Activated T-helper 1 cell treated with anti-CD3 and anti-CD28 coated beads, Interleukin-12 subunit alpha, Interleukin-12 subunit beta, Interleukin-2, Interleukin-4 antibody, amounts not matched to agents 30 ng/mL and 10 ng/mL and 1 ng/mL, durations not matched to agents 14 hours and 24 hours and 36 hours (primary cell): ENCODE data around the gene TRIM44. TPM values are rescaled to one million over a fixed set of nuclear protein-coding genes. Genes with fewer than 3 reads are reported as not detected.
A peak's percentile ranks its signal among the peaks of the same experiment; 100 is the strongest.
"Not testable (repeated sequence)": the region's sequence is repeated elsewhere in the genome, so short reads cannot be mapped to it uniquely, and the experiment has no call there.

Experiments
- DNase-seq: peaks from one replicate; pipeline ENCODE4 v3.0.0; 2021; ENCODE audit warnings: low spot score
- H3K27ac Mint-ChIP-seq: one replicate; pipeline ENCODE4 v1.8.0; 2021; ENCODE audit warnings: mild to moderate bottlenecking, mixed read lengths
- H3K27me3 Mint-ChIP-seq: one replicate; pipeline ENCODE4 v1.8.0; 2022; ENCODE audit warnings: mild to moderate bottlenecking, moderate library complexity, mixed read lengths; ENCODE audit not compliant: insufficient read depth
- H3K36me3 Mint-ChIP-seq: one replicate; pipeline ENCODE4 v1.8.0; 2021; ENCODE audit warnings: low read depth, mixed read lengths
- H3K4me1 Mint-ChIP-seq: one replicate; pipeline ENCODE4 v1.8.0; 2021; ENCODE audit warnings: low read depth, mixed read lengths
- H3K4me3 Mint-ChIP-seq: one replicate; pipeline ENCODE4 v1.8.0; 2021; ENCODE audit warnings: mild to moderate bottlenecking, moderate library complexity, mixed read lengths
- H3K9me3 Mint-ChIP-seq: one replicate; pipeline ENCODE4 v1.8.0; 2021; ENCODE audit warnings: mixed read lengths
- intact Hi-C: fragments of 100-400 bp; cut with micrococcal nuclease; formaldehyde crosslinking; loops from one replicate; pipeline ENCODE4 v1.15.1; 2024
- total RNA-seq: library from RNA; stranded (reverse); gene quantifications from 2 replicates; pipeline ENCODE4 v1.2.3, GENCODE V29; 2022

The TRIM44 gene
- total RNA-seq, 1 donor from 2014 or later: 24.3 TPM

- intact Hi-C loops: no loop called here
- Mint-ChIP-seq H3K36me3 (no peaks in the 10 kb centered on the region), H3K4me3 (no peak overlapping the region), H3K9me3 (no peaks in the 10 kb centered on the region), H3K4me1 (no peaks in the 10 kb centered on the region), H3K27ac (no peak overlapping the region), H3K27me3 (peaks cover 8% of the 10 kb centered on the region)
- no peak for DNase-seq
These were observed 20.6 kb upstream of the TRIM44 start for GRCh38 chr11:35641964-35642363.

- no peak overlapping the region for H3K27ac Mint-ChIP-seq
- intact Hi-C loops: no loop called here
- no peaks in the 10 kb centered on the region for H3K4me1 Mint-ChIP-seq
These were observed 15.0 kb upstream of the TRIM44 start for GRCh38 chr11:35647421-35648093.

GRCh38 chr11:35650006-35650405 is 12.6 kb upstream of the TRIM44 start:
- Mint-ChIP-seq H3K36me3 (no peaks in the 10 kb centered on the region), H3K27me3 (peaks cover 24% of the 10 kb centered on the region), H3K9me3 (no peaks in the 10 kb centered on the region), H3K4me1 (no peaks in the 10 kb centered on the region), H3K4me3 (no peak overlapping the region), H3K27ac (no peak overlapping the region)
- intact Hi-C loops: no loop called here
- no peak for DNase-seq

More at GRCh38 chr11:35647421-35648093, 15.0 kb upstream of the TRIM44 start:
- H3K4me3 Mint-ChIP-seq: no peak overlapping the region
- no peaks in the 10 kb centered on the region for H3K9me3 Mint-ChIP-seq
- no peak for DNase-seq
- no peaks in the 10 kb centered on the region for H3K36me3 Mint-ChIP-seq
- H3K27me3 Mint-ChIP-seq: peaks cover 13% of the 10 kb centered on the region

GRCh38 chr11:35650467-35650866 is 12.1 kb upstream of the TRIM44 start:
- DNase-seq: no peak
- no peaks in the 10 kb centered on the region for H3K4me1 Mint-ChIP-seq
- H3K9me3 Mint-ChIP-seq: no peaks in the 10 kb centered on the region
- peaks cover 27% of the 10 kb centered on the region for H3K27me3 Mint-ChIP-seq
- intact Hi-C loops: no loop called here
- no peak overlapping the region for H3K4me3 Mint-ChIP-seq
- no peaks in the 10 kb centered on the region for H3K36me3 Mint-ChIP-seq
- H3K27ac Mint-ChIP-seq: no peak overlapping the region

- no peak overlapping the region for H3K4me3 Mint-ChIP-seq
- H3K27me3 Mint-ChIP-seq: peaks cover 26% of the 10 kb centered on the region
- no peaks in the 10 kb centered on the region for H3K4me1 Mint-ChIP-seq
- no peaks in the 10 kb centered on the region for H3K9me3 Mint-ChIP-seq
- H3K27ac Mint-ChIP-seq: no peak overlapping the region
- DNase-seq: no peak
- H3K36me3 Mint-ChIP-seq: no peaks in the 10 kb centered on the region
- intact Hi-C loops: no loop called here
These were observed 11.3 kb upstream of the TRIM44 start for GRCh38 chr11:35651263-35651662.

- H3K27ac Mint-ChIP-seq, H3K4me3 Mint-ChIP-seq, H3K36me3 Mint-ChIP-seq, intact Hi-C loops, H3K9me3 Mint-ChIP-seq, DNase-seq, H3K4me1 Mint-ChIP-seq: not testable (repeated sequence)
- H3K27me3 Mint-ChIP-seq: peaks cover 26% of the 10 kb centered on the region
These were observed 9.8 kb upstream of the TRIM44 start for GRCh38 chr11:35652786-35653185.

GRCh38 chr11:35654711-35655110 is 7.9 kb upstream of the TRIM44 start:
- Mint-ChIP-seq H3K9me3 (no peaks in the 10 kb centered on the region), H3K27ac (no peak overlapping the region), H3K36me3 (no peaks in the 10 kb centered on the region), H3K4me1 (no peaks in the 10 kb centered on the region), H3K27me3 (peaks cover 36% of the 10 kb centered on the region), H3K4me3 (no peak overlapping the region)
- intact Hi-C loops: no loop called here
- no peak for DNase-seq

- intact Hi-C loops: no loop called here
- peaks cover 37% of the 10 kb centered on the region for H3K27me3 Mint-ChIP-seq
These were observed 7.3 kb upstream of the TRIM44 start for GRCh38 chr11:35655254-35655653.

GRCh38 chr11:35655856-35656255 is 6.7 kb upstream of the TRIM44 start:
- Mint-ChIP-seq H3K36me3 (no peaks in the 10 kb centered on the region), H3K27ac (no peak overlapping the region), H3K9me3 (no peaks in the 10 kb centered on the region), H3K27me3 (peaks cover 37% of the 10 kb centered on the region), H3K4me1 (no peaks in the 10 kb centered on the region), H3K4me3 (no peak overlapping the region)
- intact Hi-C loops: no loop called here
- no peak for DNase-seq

More at GRCh38 chr11:35655254-35655653, 7.3 kb upstream of the TRIM44 start:
- Mint-ChIP-seq H3K9me3 (no peaks in the 10 kb centered on the region), H3K36me3 (no peaks in the 10 kb centered on the region), H3K27ac (no peak overlapping the region), H3K4me1 (no peaks in the 10 kb centered on the region), H3K4me3 (no peak overlapping the region)
- DNase-seq: no peak

GRCh38 chr11:35658020-35658948 is 4.3 kb upstream of the TRIM44 start:
- H3K4me1 Mint-ChIP-seq: peaks cover 13% of the 10 kb centered on the region
- H3K4me3 Mint-ChIP-seq: no peak overlapping the region
- H3K27ac Mint-ChIP-seq: no peak overlapping the region
- DNase-seq: no peak
- H3K27me3 Mint-ChIP-seq: peaks cover 38% of the 10 kb centered on the region
- intact Hi-C loops: no loop called here
- peaks cover 3% of the 10 kb centered on the region for H3K9me3 Mint-ChIP-seq
- peaks cover 4% of the 10 kb centered on the region for H3K36me3 Mint-ChIP-seq

- H3K4me3 Mint-ChIP-seq: peak overlapping the region; percentile 89
- no peak overlapping the region for H3K27ac Mint-ChIP-seq
- peaks cover 33% of the 10 kb centered on the region for H3K4me1 Mint-ChIP-seq
- intact Hi-C loops: loop anchor here (5.0 to 10.0 kb wide), 6 partner anchors 81 to 1959 kb away; partner anchors contain the start of genes C11orf91 and CAPRIN1
- peaks cover 30% of the 10 kb centered on the region for H3K9me3 Mint-ChIP-seq
- DNase-seq: no peak
- peaks cover 22% of the 10 kb centered on the region for H3K27me3 Mint-ChIP-seq
- peaks cover 26% of the 10 kb centered on the region for H3K36me3 Mint-ChIP-seq
These were observed 1.0 kb upstream of the TRIM44 start for GRCh38 chr11:35661534-35661933.

- H3K36me3 Mint-ChIP-seq: peaks cover 26% of the 10 kb centered on the region
- H3K27ac Mint-ChIP-seq: peak overlapping the region; percentile 93
- DNase-seq: no peak
- peaks cover 20% of the 10 kb centered on the region for H3K27me3 Mint-ChIP-seq
- peaks cover 33% of the 10 kb centered on the region for H3K4me1 Mint-ChIP-seq
- peaks cover 34% of the 10 kb centered on the region for H3K9me3 Mint-ChIP-seq
- peak overlapping the region; percentile 89 for H3K4me3 Mint-ChIP-seq
- intact Hi-C loops: loop anchor here (1.0 to 10.0 kb wide), 10 partner anchors 46 to 1960 kb away; partner anchors contain the start of genes APIP, C11orf91, CAPRIN1 and COMMD9
These were observed 420 bp upstream of the TRIM44 start for GRCh38 chr11:35662061-35662648.

GRCh38 chr11:35663408-35663702 is 780 bp downstream of the TRIM44 start:
- Mint-ChIP-seq H3K4me3 (peak overlapping the region; percentile 89), H3K27ac (peak overlapping the region; percentile 67), H3K36me3 (peaks cover 28% of the 10 kb centered on the region), H3K4me1 (peaks cover 33% of the 10 kb centered on the region), H3K27me3 (peaks cover 14% of the 10 kb centered on the region), H3K9me3 (peaks cover 40% of the 10 kb centered on the region)
- intact Hi-C loops: loop anchor here (2.0 to 10.0 kb wide), 7 partner anchors 79 to 1961 kb away; partner anchors contain the start of genes C11orf91, CAPRIN1 and TRAF6
- DNase-seq: no peak
